Mesothelial cell of epicardium (in vitro differentiated cells): Measurements from ENCODE around the gene CLSTN2. TPM values are rescaled to one million over a fixed set of nuclear protein-coding genes. Genes with fewer than 3 reads are reported as not detected.

Source experiments
- DNase-seq, 2 experiments: peaks; one replicate each; pipeline ENCODE4 v3.0.0; 2021; ENCODE audit warnings: low spot score in 2 of 2; ENCODE audit not compliant: unreplicated experiment in 2 of 2
- H3K27ac Mint-ChIP-seq: 2 replicates; pipeline ENCODE4 v1.8.0; 2021; ENCODE audit warnings: mixed read lengths
- H3K27me3 Mint-ChIP-seq: 2 replicates; pipeline ENCODE4 v1.8.0; 2021; ENCODE audit warnings: low read depth, mixed read lengths
- H3K36me3 Mint-ChIP-seq: 2 replicates; pipeline ENCODE4 v1.8.0; 2021; ENCODE audit warnings: mixed read lengths
- H3K4me1 Mint-ChIP-seq: 2 replicates; pipeline ENCODE4 v1.8.0; 2021; ENCODE audit warnings: mixed read lengths
- H3K4me3 Mint-ChIP-seq: 2 replicates; pipeline ENCODE4 v1.8.0; 2021; ENCODE audit warnings: mild to moderate bottlenecking, moderate library complexity, mixed read lengths
- H3K9me3 Mint-ChIP-seq: 2 replicates; pipeline ENCODE4 v1.8.0; 2021; ENCODE audit warnings: mixed read lengths
- CTCF ChIP-seq: fragments of 200-600 bp; sonication (generic); IDR thresholded peaks from one replicate; pipeline ENCODE4 v1.5.0; 2021; ENCODE audit warnings: antibody characterized with exemption; ENCODE audit not compliant: unreplicated experiment
- total RNA-seq: library from RNA; stranded (reverse); gene quantifications from 3 replicates; pipeline ENCODE4 v1.2.1, GENCODE V29; 2021

The CLSTN2 gene
- total RNA-seq, 1 donor from 2014 or later, result 18.2 TPM

GRCh38 chr3:140537727-140538082 lies 602.7 kb downstream of the CLSTN2 start:
- peaks cover 3% of the 10 kb centered on the region for H3K36me3 Mint-ChIP-seq
- H3K27ac Mint-ChIP-seq, result no peak overlapping the region
- TF ChIP-seq CTCF, result no peak
- no peak for DNase-seq
- H3K27me3 Mint-ChIP-seq, result peaks cover 2% of the 10 kb centered on the region
- peaks cover 9% of the 10 kb centered on the region for H3K9me3 Mint-ChIP-seq
- no peak overlapping the region for H3K4me3 Mint-ChIP-seq
- H3K4me1 Mint-ChIP-seq, result no peaks in the 10 kb centered on the region

- Mint-ChIP-seq H3K27me3 (peaks cover 3% of the 10 kb centered on the region), H3K9me3 (no peaks in the 10 kb centered on the region), H3K36me3 (no peaks in the 10 kb centered on the region), H3K4me3 (no peak overlapping the region), H3K27ac (no peak overlapping the region), H3K4me1 (no peaks in the 10 kb centered on the region)
- TF ChIP-seq CTCF, result no peak
- no peak for DNase-seq
These were observed 605.3 kb downstream of the CLSTN2 start for GRCh38 chr3:140540262-140540661.

GRCh38 chr3:140541975-140542653 lies 607.1 kb downstream of the CLSTN2 start:
- H3K36me3 Mint-ChIP-seq, result no peaks in the 10 kb centered on the region
- no peak for TF ChIP-seq CTCF
- no peak for DNase-seq
- H3K4me3 Mint-ChIP-seq, result no peak overlapping the region
- no peaks in the 10 kb centered on the region for H3K4me1 Mint-ChIP-seq
- H3K27ac Mint-ChIP-seq, result no peak overlapping the region
- peaks cover 14% of the 10 kb centered on the region for H3K27me3 Mint-ChIP-seq
- no peaks in the 10 kb centered on the region for H3K9me3 Mint-ChIP-seq

- no peak overlapping the region for H3K4me3 Mint-ChIP-seq
- H3K9me3 Mint-ChIP-seq, result no peaks in the 10 kb centered on the region
- H3K27me3 Mint-ChIP-seq, result peaks cover 21% of the 10 kb centered on the region
- no peaks in the 10 kb centered on the region for H3K36me3 Mint-ChIP-seq
- no peak overlapping the region for H3K27ac Mint-ChIP-seq
- DNase-seq, result no peak
- peaks cover 6% of the 10 kb centered on the region for H3K4me1 Mint-ChIP-seq
- TF ChIP-seq CTCF, result no peak
These were observed 610.2 kb downstream of the CLSTN2 start for GRCh38 chr3:140545197-140545596.

- no peaks in the 10 kb centered on the region for H3K9me3 Mint-ChIP-seq
- peaks cover 6% of the 10 kb centered on the region for H3K4me1 Mint-ChIP-seq
- peaks cover 21% of the 10 kb centered on the region for H3K27me3 Mint-ChIP-seq
- H3K27ac Mint-ChIP-seq, result no peak overlapping the region
- H3K36me3 Mint-ChIP-seq, result no peaks in the 10 kb centered on the region
- no peak for TF ChIP-seq CTCF
- no peak for DNase-seq
- H3K4me3 Mint-ChIP-seq, result no peak overlapping the region
These were observed 610.8 kb downstream of the CLSTN2 start for GRCh38 chr3:140545756-140546155.

- DNase-seq, result no peak
- no peak overlapping the region for H3K4me3 Mint-ChIP-seq
- H3K9me3 Mint-ChIP-seq, result no peaks in the 10 kb centered on the region
- no peaks in the 10 kb centered on the region for H3K36me3 Mint-ChIP-seq
- H3K27me3 Mint-ChIP-seq, result peaks cover 21% of the 10 kb centered on the region
- no peak overlapping the region for H3K27ac Mint-ChIP-seq
- H3K4me1 Mint-ChIP-seq, result peaks cover 13% of the 10 kb centered on the region
- TF ChIP-seq CTCF, result no peak
These were observed 611.7 kb downstream of the CLSTN2 start for GRCh38 chr3:140546649-140547048.
